Activated naive CD4-positive, alpha-beta T cell treated with anti-CD3 and anti-CD28 coated beads, Interleukin-2, amount 10 ng/mL, durations not matched to agents 7 days and 5 days (primary cell): ENCODE results near the gene ZC3H4.

Experiments
- CTCF ChIA-PET: fragments of 350-600 bp; sonication (Branson Sonifier 250); formaldehyde crosslinking; loops from one replicate; lab custom pipeline; 2021; ENCODE audit warnings: antibody characterized with exemption; lab: Charles Lee
- DNase-seq: peaks from one replicate; pipeline ENCODE4 v3.0.0-alpha.2; 2020
- H3K27ac Mint-ChIP-seq: one replicate; pipeline ENCODE4 v1.8.0; 2021; ENCODE audit warnings: mild to moderate bottlenecking, moderate library complexity, mixed read lengths
- H3K27me3 Mint-ChIP-seq: one replicate; pipeline ENCODE4 v1.8.0; 2021; ENCODE audit warnings: mild to moderate bottlenecking, mixed read lengths
- H3K36me3 Mint-ChIP-seq: one replicate; pipeline ENCODE4 v1.8.0; 2021; ENCODE audit warnings: mixed read lengths
- H3K4me1 Mint-ChIP-seq: one replicate; pipeline ENCODE4 v1.8.0; 2021; ENCODE audit warnings: mixed read lengths
- H3K4me3 Mint-ChIP-seq: one replicate; pipeline ENCODE4 v1.8.0; 2021; ENCODE audit warnings: mild to moderate bottlenecking, moderate library complexity, mixed read lengths
- H3K9me3 Mint-ChIP-seq: one replicate; pipeline ENCODE4 v1.8.0; 2021; ENCODE audit warnings: mixed read lengths

The ZC3H4 gene

DNA sequence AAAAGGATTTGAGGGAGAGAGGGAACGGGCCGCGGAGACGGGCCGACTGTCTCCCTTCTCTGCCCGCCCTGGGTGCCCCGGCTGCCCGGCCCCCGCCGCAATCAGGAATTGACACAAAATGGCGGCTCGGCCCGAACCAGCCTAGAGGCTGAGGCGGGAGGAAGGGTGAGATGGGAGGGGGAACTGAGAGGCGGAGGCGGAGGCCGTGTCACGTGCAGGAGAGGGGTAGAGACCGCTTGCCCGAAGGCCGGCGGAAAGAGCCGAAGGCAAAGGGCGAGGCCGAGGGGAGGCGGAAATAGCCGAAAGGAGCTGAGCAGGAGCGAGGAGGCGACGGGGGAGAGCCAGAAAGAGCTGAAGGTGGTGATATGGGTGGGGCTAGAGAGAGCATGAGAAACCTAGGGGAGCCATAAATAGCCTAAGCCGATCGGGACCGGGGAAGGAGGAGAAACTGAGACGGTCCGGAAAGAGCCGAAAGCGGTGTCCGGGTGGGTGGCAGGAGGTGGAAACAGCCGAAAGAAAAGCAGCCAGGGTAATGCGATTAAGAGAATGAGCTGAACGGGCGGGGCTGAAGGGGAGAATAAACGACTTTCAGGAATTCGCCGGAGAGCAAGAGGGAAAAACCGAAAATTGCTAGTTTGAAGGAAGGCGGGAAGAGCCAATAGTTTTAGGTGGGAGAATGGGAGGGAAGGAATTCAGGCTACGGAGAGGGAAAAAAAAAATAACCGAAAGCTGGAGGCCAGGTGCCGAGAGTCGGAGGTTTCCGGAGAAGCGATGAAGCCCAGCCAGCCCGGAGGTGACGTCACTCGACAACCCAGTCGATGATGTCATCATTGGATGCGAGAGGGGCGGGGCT, at the start of gene ZC3H4:
Gene ZC3H4 (minus strand): TSS at position 780 of the 853 bp plus-strand sequence. CDS start 1,192 bp downstream, outside the sequence.
- peaks cover 9% of the 10 kb centered on the region for H3K27me3 Mint-ChIP-seq
- H3K36me3 Mint-ChIP-seq, result peaks cover 31% of the 10 kb centered on the region
- peaks cover 33% of the 10 kb centered on the region for H3K4me1 Mint-ChIP-seq
- peak within 1 kb of the TSS; percentile 94 for H3K4me3 Mint-ChIP-seq
- peak within 1 kb of the TSS; percentile 100 for H3K27ac Mint-ChIP-seq
- CTCF ChIA-PET, result interaction anchor here (1.2 to 4.5 kb wide), 7 partner anchors 9 to 131 kb away, joined by 3 to 29 read pairs (median 6); partner anchors contain the start of gene SAE1
- peak; percentile 100 for DNase-seq
- no peaks in the 10 kb centered on the region for H3K9me3 Mint-ChIP-seq

DNA sequence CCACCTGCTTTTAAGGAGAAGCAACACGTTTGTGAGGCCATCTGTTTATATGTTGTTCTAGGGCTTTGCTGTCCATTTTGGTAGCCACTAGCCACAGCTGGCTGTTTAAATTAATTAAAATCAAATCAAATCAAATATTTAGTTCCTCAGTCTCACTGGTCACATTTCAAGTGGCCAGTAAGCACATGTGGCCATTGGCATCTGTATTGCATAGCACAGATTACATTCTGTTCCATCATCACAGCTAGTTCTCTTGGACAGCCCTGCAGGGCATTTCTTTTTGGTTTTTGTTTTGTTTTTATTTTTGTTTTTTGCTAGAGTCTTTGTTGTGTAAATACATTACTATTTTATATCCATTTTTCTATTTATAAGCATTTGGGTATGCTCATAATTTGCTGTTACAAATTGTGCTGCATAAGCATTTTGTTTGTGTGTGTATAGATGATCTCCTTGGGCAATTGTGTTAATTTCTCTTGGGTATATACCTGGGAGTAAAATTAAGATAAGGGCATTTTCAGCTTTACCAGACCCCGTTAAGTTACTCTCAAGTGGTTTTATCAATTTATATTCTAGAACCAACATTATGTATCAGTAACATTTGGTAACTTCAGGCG, 48.4 kb upstream of the ZC3H4 start:
- H3K36me3 Mint-ChIP-seq, result peaks cover 44% of the 10 kb centered on the region
- H3K27me3 Mint-ChIP-seq, result no peaks in the 10 kb centered on the region
- no peak overlapping the region for H3K4me3 Mint-ChIP-seq
- CTCF ChIA-PET, result interaction anchor here (1.0 to 1.6 kb wide), 2 partner anchors 12 to 24 kb away, joined by 3 to 5 read pairs; no protein-coding TSS in a partner anchor
- H3K9me3 Mint-ChIP-seq, result no peaks in the 10 kb centered on the region
- H3K4me1 Mint-ChIP-seq, result peaks cover 52% of the 10 kb centered on the region
- no peak for DNase-seq
- H3K27ac Mint-ChIP-seq, result no peak overlapping the region

DNA sequence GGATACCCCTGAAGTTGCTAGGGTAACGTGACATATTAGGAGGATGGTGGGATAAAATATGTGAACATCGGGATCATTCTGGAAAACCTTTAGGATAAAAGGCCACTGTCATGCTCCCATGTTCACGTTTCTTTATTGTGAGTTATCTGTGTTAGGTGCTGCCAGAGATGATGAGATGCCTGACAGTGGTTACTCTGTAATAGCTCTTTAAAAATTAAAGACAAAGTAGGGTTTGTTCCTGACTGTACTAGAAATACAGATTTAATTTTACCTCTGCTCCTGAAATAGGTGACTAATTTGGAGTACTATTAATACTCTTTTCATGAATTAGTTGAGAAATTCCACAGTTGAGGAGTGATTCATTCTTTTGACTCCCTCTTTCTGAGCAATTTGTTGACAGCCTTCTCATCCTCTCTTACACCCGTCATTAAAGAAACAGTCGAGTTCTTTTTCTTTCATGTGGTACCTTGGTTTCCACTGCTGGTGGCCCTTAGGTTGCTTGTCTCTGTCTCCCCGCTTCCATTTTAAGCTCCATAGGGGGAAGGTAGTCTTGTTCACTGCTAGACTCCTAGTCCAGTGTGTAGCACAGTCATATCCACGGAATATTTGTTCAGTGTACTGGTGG, 45.4 kb upstream of the ZC3H4 start:
- CTCF ChIA-PET, result interaction anchor here (0.5 to 3.9 kb wide), 12 partner anchors 9 to 335 kb away, joined by 3 to 37 read pairs (median 4); no protein-coding TSS in a partner anchor
- peak overlapping the region; percentile 97 for H3K27ac Mint-ChIP-seq
- peak overlapping the region; percentile 67 for H3K4me3 Mint-ChIP-seq
- H3K36me3 Mint-ChIP-seq, result peaks cover 47% of the 10 kb centered on the region
- peak; percentile 56 for DNase-seq
- H3K27me3 Mint-ChIP-seq, result no peaks in the 10 kb centered on the region
- H3K9me3 Mint-ChIP-seq, result no peaks in the 10 kb centered on the region
- H3K4me1 Mint-ChIP-seq, result peaks cover 67% of the 10 kb centered on the region

DNA sequence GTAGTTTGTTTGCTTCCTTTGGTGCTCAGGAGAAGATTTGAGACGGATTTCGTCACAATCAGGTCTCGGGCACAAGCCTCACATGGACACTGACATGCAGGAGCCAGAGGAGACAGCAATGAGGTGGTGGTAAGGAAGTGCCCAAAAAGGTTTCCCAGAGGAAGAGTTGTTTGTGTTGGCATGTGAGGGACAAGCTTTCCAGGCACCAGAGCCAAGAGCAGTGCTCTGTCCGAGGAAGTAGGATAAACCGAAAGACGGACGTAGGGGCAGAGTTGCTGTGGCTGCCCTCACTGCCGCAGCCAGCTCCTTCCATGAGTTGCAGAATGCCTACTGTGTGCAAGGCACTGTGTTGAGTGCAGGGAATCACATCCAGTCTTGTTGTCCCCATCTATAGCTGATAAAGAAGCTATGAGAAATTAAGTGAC, 44.8 kb upstream of the ZC3H4 start:
- CTCF ChIA-PET, result interaction anchor here (0.9 to 3.9 kb wide), 10 partner anchors 8 to 89 kb away, joined by 3 to 37 read pairs (median 7); no protein-coding TSS in a partner anchor
- Mint-ChIP-seq H3K27me3 (no peaks in the 10 kb centered on the region), H3K9me3 (no peaks in the 10 kb centered on the region), H3K4me1 (peaks cover 67% of the 10 kb centered on the region), H3K4me3 (peak overlapping the region; percentile 67), H3K36me3 (peaks cover 49% of the 10 kb centered on the region), H3K27ac (peak overlapping the region; percentile 97)
- no peak for DNase-seq

DNA sequence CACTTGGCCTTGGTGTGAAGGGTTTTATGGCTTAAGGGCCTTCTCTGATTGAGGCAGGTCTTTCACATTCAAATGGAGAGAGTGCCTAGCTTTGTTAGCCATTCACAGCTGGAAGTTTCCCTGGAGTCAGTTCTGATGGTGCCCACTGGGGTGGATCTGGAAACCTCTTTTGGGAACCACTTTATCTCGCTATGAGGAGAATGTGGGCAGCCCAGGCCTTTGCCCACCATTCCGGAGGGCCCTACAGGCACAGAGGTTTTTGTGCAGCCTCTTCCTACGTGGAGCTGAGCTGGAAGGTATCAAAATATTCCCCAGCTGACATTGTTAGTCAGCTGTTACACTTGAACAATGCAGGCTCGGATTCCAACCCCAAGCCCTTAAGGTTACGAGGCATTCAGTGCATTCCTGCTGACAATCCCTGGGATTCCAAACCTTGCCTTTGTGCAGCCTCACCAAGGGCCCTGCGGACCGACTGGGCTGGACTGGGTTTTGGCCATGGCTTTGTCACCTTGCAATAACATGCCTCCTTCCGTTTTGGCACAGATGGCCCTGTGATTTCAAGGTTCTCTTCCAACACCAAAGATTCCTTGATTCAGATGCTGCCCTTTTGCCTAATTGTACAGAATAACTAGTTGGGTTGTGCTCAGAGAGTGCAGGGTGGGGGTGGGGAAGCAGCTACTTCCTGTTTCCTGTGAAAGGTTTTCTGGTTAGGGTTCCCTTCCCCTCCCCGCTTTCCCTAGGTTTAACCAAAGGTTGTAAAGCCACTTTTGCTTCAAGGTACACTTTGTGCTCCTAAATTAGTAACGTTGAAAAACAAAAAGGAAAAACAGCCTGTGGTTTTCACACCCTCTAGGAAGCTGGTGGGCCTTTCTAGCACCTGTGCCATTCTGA, 44.1 kb upstream of the ZC3H4 start:
- peak; percentile 64 for DNase-seq
- H3K36me3 Mint-ChIP-seq, result peaks cover 56% of the 10 kb centered on the region
- no peaks in the 10 kb centered on the region for H3K27me3 Mint-ChIP-seq
- H3K4me3 Mint-ChIP-seq, result peak overlapping the region; percentile 67
- CTCF ChIA-PET, result interaction anchor here (1.0 to 3.9 kb wide), 11 partner anchors 9 to 90 kb away, joined by 3 to 37 read pairs (median 4); no protein-coding TSS in a partner anchor
- H3K9me3 Mint-ChIP-seq, result no peaks in the 10 kb centered on the region
- H3K27ac Mint-ChIP-seq, result peak overlapping the region; percentile 97
- peaks cover 69% of the 10 kb centered on the region for H3K4me1 Mint-ChIP-seq

DNA sequence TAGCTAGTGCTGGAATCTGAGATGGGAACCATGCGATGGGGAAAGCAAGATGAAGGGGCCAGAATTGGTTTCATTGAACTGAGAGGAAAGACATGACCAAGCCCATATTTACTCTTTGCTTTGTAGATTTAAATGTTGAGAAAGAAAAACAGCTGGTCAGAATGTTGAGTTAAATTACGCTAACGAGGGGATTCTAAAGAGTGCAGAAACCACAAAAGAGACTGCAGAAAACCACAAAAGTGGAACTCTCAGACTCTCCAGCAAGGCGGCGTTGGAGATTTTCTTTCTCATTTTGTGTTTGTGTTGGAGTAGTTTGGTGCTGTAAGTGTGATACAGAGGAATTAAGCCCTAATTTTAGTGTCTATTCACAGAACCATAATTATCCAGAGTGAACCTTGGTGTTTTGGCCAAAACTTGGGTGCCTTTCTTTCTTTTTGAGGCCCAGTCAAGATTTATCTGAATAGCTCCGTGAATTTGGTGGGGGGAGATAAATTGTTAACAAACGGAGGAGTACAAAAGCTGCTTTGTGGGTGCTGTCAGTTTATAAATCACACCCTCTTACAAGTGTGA, 43.4 kb upstream of the ZC3H4 start:
- peak overlapping the region; percentile 67 for H3K4me3 Mint-ChIP-seq
- H3K4me1 Mint-ChIP-seq, result peaks cover 67% of the 10 kb centered on the region
- CTCF ChIA-PET, result interaction anchor here (1.0 to 3.9 kb wide), 8 partner anchors 9 to 91 kb away, joined by 3 to 37 read pairs (median 7); no protein-coding TSS in a partner anchor
- H3K36me3 Mint-ChIP-seq, result peaks cover 61% of the 10 kb centered on the region
- H3K9me3 Mint-ChIP-seq, result no peaks in the 10 kb centered on the region
- H3K27me3 Mint-ChIP-seq, result no peaks in the 10 kb centered on the region
- peak; percentile 29 for DNase-seq
- H3K27ac Mint-ChIP-seq, result peak overlapping the region; percentile 97

DNA sequence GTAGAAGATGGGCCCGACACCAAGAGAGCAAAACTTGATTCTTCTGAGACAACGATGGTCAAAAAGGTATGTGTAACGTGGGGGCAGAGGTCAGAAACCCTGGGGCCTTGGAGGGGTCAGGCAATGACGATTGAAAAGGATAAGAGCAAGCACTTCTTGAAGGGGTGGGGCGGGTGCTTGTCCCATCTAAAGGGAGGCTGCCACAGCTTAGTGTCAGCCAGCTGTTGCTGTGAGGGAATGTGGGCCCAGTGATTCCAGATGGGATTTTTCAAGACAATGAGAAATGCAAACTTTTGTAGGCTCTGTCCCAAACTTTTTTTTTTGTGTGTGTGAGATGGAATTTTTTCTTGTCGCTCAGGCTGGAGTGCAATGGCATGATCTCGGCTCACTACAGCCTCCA, 41.6 kb upstream of the ZC3H4 start:
- Mint-ChIP-seq H3K9me3 (no peaks in the 10 kb centered on the region), H3K27me3 (no peaks in the 10 kb centered on the region), H3K4me1 (peaks cover 60% of the 10 kb centered on the region), H3K4me3 (no peak overlapping the region), H3K36me3 (peaks cover 67% of the 10 kb centered on the region), H3K27ac (peak overlapping the region; percentile 74)
- DNase-seq, result no peak
- CTCF ChIA-PET, result interaction anchor here (1.0 to 1.6 kb wide), 2 partner anchors 9 to 119 kb away, joined by 3 read pairs; no protein-coding TSS in a partner anchor

DNA sequence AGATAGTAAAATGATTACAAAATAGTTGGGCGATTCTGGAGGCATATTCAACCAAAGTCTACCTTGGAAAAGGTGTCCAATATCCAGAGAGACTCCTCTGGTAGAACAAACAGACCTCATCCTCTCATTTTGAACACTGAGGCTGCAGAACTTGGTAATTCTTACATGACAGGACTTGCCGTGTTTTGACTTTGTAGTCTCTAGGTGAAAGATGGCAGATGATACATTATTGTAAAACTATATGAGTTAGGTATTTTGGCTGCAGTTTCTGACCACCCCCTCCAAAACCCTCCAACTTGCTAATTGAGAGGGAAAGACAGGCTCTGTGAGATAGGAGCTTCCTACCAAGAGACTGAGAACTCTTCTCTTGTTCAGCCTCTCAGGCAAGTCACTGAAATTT, 39.7 kb upstream of the ZC3H4 start:
- CTCF ChIA-PET, result interaction anchor here (2.4 kb wide), 1 partner anchor 91 kb away, joined by 9 read pairs; no protein-coding TSS in a partner anchor
- Mint-ChIP-seq H3K27ac (no peak overlapping the region), H3K9me3 (no peaks in the 10 kb centered on the region), H3K4me1 (peaks cover 51% of the 10 kb centered on the region), H3K4me3 (no peak overlapping the region), H3K36me3 (peaks cover 63% of the 10 kb centered on the region), H3K27me3 (no peaks in the 10 kb centered on the region)
- DNase-seq, result no peak

DNA sequence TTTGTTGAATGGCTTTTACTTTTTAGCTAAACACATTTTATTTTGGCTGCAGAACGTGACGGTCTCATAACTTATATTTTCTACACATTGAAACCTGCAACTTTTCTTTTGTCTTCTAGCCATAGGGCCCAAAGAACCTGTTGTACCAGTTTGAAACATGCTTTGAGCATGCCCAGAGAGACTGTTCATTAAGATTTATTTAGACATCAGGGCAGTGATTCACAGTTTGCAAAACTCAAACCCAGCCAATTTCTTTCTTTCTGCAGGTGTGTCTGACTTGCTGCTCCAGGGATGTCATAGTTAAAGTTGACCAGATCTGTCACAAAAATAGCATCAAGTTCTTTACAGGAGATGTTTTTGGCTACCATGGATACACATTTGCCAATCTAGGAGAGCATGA, 39.1 kb upstream of the ZC3H4 start:
- CTCF ChIA-PET, result interaction anchor here (1.1 to 2.4 kb wide), 2 partner anchors 34 to 92 kb away, joined by 4 to 9 read pairs; no protein-coding TSS in a partner anchor
- Mint-ChIP-seq H3K27me3 (no peaks in the 10 kb centered on the region), H3K4me3 (no peak overlapping the region), H3K27ac (no peak overlapping the region), H3K4me1 (peaks cover 49% of the 10 kb centered on the region), H3K9me3 (no peaks in the 10 kb centered on the region), H3K36me3 (peaks cover 65% of the 10 kb centered on the region)
- no peak for DNase-seq

DNA sequence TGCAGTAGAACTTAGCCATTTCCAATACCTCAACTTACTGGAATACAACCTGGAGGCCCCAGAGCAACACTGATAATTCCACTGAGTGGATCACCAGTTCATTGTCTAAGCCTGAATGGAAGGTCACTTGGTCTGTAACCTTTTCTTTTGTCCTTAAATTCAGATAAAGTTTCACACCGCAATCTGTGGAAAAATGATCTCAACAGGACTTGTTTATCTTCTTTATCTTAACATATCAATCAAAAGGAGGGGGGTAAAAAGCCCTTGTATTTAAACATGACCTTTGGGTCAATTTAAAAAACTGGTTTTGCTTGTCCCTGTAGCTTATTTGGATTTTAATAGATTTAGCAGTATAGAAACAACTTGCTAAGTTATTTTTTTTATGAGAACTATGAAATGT, 38.6 kb upstream of the ZC3H4 start:
- Mint-ChIP-seq H3K9me3 (no peaks in the 10 kb centered on the region), H3K4me1 (peaks cover 46% of the 10 kb centered on the region), H3K4me3 (no peak overlapping the region), H3K27me3 (no peaks in the 10 kb centered on the region), H3K27ac (no peak overlapping the region), H3K36me3 (peaks cover 62% of the 10 kb centered on the region)
- no peak for DNase-seq
- CTCF ChIA-PET, result interaction anchor here (1.1 to 2.4 kb wide), 2 partner anchors 35 to 93 kb away, joined by 4 to 9 read pairs; no protein-coding TSS in a partner anchor

DNA sequence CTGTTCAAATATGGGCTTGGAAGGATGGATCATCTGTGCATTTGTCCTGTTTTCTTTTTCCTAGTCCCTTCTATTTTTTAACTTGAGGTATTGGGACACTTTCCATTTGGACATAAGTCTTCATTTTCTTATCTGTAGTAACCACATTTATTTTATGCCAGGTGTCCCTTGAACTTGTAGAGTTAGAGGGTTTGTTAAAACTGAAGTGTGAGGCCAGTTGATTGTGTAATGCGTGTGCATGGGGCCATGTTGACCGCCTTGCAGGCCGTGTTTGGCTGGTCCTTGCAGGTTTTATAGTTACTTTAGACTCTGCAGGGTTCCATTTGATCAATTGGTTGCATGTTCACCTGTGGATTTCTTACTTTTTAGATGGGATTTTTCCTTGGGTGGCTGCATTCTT, 38.1 kb upstream of the ZC3H4 start:
- Mint-ChIP-seq H3K9me3 (no peaks in the 10 kb centered on the region), H3K27me3 (no peaks in the 10 kb centered on the region), H3K4me1 (peaks cover 46% of the 10 kb centered on the region), H3K27ac (peak overlapping the region; percentile 42), H3K36me3 (peaks cover 60% of the 10 kb centered on the region), H3K4me3 (no peak overlapping the region)
- DNase-seq, result no peak
- CTCF ChIA-PET, result interaction anchor here (1.1 to 2.4 kb wide), 3 partner anchors 35 to 93 kb away, joined by 4 to 17 read pairs (median 9); no protein-coding TSS in a partner anchor

DNA sequence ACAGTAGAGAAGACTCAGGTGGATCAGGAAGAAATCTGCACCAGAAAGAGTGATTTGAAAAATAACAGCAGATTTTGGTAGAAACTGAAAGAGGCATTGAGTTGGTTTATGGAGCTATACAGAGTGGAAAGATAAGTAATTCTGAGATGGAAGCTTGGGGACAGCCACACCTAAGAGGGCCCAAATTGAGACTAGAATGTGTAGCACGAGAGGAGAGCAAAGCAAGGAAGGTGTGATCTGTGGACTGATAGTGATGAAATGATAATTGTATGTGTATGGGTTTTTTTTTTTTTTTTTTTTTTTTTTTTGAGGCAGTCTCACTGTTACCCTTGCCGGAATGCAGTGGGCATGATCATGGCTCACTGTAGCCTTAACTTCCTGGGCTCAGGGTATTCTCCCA, 33.3 kb upstream of the ZC3H4 start:
- peak overlapping the region; percentile 3 for H3K4me3 Mint-ChIP-seq
- CTCF ChIA-PET, result interaction anchor here (1.4 to 2.5 kb wide), 5 partner anchors 16 to 97 kb away, joined by 3 to 26 read pairs (median 6); partner anchors contain the start of gene SAE1
- no peaks in the 10 kb centered on the region for H3K27me3 Mint-ChIP-seq
- H3K9me3 Mint-ChIP-seq, result no peaks in the 10 kb centered on the region
- peak overlapping the region; percentile 92 for H3K27ac Mint-ChIP-seq
- H3K36me3 Mint-ChIP-seq, result peaks cover 57% of the 10 kb centered on the region
- DNase-seq, result no peak
- peaks cover 64% of the 10 kb centered on the region for H3K4me1 Mint-ChIP-seq
